ENCODE measurements around the gene BCL2. TPM values are rescaled to one million over a fixed set of nuclear protein-coding genes. Genes with fewer than 3 reads are reported as not detected.

The BCL2 gene
- polyA plus RNA-seq, 6 donors from 2014 or later, result 11.8 to 43.0 (median 30.1) TPM

DNA sequence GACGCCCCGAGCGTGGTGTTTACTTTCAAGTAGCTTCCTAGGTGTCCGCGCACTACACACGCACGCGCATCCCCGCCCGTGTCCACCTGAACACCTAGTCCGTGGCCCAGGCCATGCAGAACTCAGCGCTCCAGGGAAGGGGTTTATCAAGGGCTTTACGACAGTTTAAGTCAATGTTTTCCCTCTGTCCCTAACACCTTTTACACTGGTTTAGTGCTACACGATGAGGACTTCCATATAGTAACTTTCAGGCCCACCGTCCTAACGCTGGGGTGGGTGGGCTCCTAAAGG lies 1.4 kb upstream of the BCL2 start:
- H3K9me3 Mint-ChIP-seq, result no peaks in the 10 kb centered on the region
- no peaks in the 10 kb centered on the region for H3K27me3 Mint-ChIP-seq
- peak overlapping the region; percentile 97 to 99 (median 98) for H3K27ac Mint-ChIP-seq
- peaks cover 0 to 7% of the 10 kb centered on the region in 2 donors for H3K36me3 Mint-ChIP-seq
- peak overlapping the region; percentile 88 to 98 (median 94) for H3K4me3 Mint-ChIP-seq
- ATAC-seq (ENCODE audit: low read depth in 2 of 2) (no peak), DNase-seq (no peak)
- H3K4me1 Mint-ChIP-seq, result peaks cover 40 to 49% (median 44%) of the 10 kb centered on the region in 3 donors

DNA sequence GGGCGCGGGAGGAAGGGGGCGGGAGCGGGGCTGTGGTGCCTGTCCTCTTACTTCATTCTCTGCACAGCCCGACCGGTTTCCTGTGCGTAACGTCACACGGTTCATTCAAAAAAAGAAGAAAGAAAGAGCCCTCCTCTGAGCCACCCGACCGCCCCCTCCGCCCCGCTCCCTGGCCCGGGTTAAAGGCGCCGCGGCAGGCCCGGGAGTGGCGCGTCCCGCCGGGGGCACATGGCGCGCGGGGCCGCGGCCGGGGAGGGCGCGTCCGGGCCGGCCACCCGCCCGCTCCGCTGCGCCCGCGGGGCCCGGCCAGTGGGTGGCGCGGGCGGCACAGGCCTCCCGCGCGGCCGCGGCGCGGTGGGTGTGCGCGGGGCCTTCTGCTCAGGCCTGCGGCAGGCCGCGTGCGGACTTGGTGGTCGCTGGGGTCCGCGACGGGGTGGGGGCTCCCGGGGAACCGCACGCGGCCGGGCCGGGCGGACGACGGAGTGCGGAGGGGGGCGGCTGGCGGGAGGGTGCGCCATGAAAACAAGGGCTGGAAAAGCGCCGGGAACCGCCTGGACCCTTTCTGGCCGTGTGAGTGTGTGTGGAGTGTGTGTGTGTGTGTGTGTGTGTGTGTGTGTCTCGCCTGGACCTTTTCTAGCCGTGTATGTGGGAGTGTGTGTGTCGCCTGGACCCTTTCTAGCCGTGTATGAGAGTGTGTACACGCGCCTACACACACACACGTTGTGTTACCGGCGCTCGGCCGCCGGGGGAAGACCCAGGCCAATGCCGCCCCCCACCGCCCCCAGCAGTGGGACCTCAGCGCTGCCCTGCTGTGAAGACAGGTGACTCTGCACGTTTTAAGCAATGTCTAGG lies 780 bp upstream of the BCL2 start:
- ATAC-seq (ENCODE audit: low read depth in 2 of 2), result peak; percentile 79
- peak; percentile 91 for DNase-seq
- peak overlapping the region; percentile 97 to 99 (median 98) for H3K27ac Mint-ChIP-seq
- no peaks in the 10 kb centered on the region for H3K27me3 Mint-ChIP-seq
- H3K4me3 Mint-ChIP-seq, result peak overlapping the region; percentile 88 to 98 (median 94)
- peaks cover 0 to 7% of the 10 kb centered on the region in 2 donors for H3K36me3 Mint-ChIP-seq
- no peaks in the 10 kb centered on the region for H3K9me3 Mint-ChIP-seq
- peaks cover 46 to 55% (median 50%) of the 10 kb centered on the region in 3 donors for H3K4me1 Mint-ChIP-seq

DNA sequence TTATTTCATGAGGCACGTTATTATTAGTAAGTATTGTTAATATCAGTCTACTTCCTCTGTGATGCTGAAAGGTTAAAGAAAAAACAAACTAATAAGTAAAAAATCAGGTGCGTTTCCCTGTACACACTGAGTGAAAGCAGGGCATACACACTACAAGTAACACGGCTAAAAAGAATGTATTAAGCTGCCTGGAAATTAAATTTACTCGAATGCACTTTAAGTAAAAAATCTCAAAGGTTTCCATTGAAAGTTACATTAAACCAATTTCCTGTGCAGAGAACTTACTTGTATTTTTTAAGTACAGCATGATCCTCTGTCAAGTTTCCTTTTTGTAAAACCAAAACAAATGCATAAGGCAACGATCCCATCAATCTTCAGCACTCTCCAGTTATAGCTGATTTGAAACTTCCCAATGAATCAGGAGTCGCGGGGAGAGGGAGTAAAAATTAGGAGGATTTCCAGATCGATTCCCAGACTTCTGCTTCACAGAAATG lies 633 bp downstream of the BCL2 start:
- Mint-ChIP-seq H3K9me3 (no peaks in the 10 kb centered on the region), H3K4me3 (peak overlapping the region; percentile 94 to 100 (median 99)), H3K27me3 (no peaks in the 10 kb centered on the region), H3K36me3 (peaks cover 0 to 7% of the 10 kb centered on the region in 2 donors), H3K27ac (peak overlapping the region; percentile 97 to 99 (median 98)), H3K4me1 (peaks cover 59 to 69% (median 64%) of the 10 kb centered on the region in 3 donors)
- DNase-seq (no peak), ATAC-seq (ENCODE audit: low read depth in 2 of 2) (no peak)

DNA sequence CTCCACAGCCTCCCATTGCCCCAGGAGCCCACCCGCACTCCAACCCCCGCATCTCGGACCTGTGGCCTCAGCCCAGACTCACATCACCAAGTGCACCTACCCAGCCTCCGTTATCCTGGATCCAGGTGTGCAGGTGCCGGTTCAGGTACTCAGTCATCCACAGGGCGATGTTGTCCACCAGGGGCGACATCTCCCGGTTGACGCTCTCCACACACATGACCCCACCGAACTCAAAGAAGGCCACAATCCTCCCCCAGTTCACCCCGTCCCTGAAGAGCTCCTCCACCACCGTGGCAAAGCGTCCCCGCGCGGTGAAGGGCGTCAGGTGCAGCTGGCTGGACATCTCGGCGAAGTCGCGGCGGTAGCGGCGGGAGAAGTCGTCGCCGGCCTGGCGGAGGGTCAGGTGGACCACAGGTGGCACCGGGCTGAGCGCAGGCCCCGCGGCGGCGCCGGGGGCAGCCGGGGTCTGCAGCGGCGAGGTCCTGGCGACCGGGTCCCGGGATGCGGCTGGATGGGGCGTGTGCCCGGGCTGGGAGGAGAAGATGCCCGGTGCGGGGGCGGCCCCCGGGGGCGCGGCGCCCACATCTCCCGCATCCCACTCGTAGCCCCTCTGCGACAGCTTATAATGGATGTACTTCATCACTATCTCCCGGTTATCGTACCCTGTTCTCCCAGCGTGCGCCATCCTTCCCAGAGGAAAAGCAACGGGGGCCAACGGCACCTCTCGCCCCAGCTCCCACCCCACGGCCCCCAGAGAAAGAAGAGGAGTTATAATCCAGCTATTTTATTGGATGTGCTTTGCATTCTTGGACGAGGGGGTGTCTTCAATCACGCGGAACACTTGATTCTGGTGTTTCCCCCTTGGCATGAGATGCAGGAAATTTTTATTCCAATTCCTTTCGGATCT lies 1.3 kb downstream of the BCL2 start:
- peaks cover 65 to 75% (median 71%) of the 10 kb centered on the region in 3 donors for H3K4me1 Mint-ChIP-seq
- H3K36me3 Mint-ChIP-seq, result peaks cover 0 to 7% of the 10 kb centered on the region in 2 donors
- peak overlapping the region; percentile 97 to 99 (median 98) for H3K27ac Mint-ChIP-seq
- DNase-seq, result peak; percentile 77
- peak; percentile 46 to 48 for ATAC-seq (ENCODE audit: low read depth in 2 of 2)
- H3K9me3 Mint-ChIP-seq, result no peaks in the 10 kb centered on the region
- H3K27me3 Mint-ChIP-seq, result no peaks in the 10 kb centered on the region
- H3K4me3 Mint-ChIP-seq, result peak overlapping the region; percentile 94 to 100 (median 99)

DNA sequence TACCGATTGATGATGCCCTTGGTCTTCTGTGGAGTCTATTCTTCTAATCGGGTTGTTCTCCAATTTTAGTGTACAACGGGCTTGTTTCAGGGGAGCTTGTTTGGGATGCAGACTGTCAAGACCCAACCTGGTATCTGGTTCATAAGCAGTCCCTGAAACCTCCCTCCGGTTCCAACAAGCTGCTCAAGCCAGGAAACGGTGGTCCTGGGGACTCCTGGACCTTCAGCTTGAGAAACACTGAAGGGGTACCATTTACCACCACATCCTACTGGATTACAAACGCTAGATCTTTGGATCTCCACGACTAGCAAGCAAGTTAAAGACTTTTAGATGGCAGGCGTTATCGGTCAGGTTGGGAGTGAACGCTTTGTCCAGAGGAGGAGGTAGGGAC lies 2.0 kb downstream of the BCL2 start:
- ATAC-seq (ENCODE audit: low read depth in 2 of 2) (no peak), DNase-seq (no peak)
- Mint-ChIP-seq H3K4me3 (peak overlapping the region; percentile 94 to 100 (median 98)), H3K4me1 (peaks cover 65 to 75% (median 72%) of the 10 kb centered on the region in 3 donors), H3K36me3 (peaks cover 0 to 7% of the 10 kb centered on the region in 2 donors), H3K27me3 (no peaks in the 10 kb centered on the region), H3K9me3 (no peaks in the 10 kb centered on the region), H3K27ac (peak overlapping the region; percentile 87 to 99 (median 98))

DNA sequence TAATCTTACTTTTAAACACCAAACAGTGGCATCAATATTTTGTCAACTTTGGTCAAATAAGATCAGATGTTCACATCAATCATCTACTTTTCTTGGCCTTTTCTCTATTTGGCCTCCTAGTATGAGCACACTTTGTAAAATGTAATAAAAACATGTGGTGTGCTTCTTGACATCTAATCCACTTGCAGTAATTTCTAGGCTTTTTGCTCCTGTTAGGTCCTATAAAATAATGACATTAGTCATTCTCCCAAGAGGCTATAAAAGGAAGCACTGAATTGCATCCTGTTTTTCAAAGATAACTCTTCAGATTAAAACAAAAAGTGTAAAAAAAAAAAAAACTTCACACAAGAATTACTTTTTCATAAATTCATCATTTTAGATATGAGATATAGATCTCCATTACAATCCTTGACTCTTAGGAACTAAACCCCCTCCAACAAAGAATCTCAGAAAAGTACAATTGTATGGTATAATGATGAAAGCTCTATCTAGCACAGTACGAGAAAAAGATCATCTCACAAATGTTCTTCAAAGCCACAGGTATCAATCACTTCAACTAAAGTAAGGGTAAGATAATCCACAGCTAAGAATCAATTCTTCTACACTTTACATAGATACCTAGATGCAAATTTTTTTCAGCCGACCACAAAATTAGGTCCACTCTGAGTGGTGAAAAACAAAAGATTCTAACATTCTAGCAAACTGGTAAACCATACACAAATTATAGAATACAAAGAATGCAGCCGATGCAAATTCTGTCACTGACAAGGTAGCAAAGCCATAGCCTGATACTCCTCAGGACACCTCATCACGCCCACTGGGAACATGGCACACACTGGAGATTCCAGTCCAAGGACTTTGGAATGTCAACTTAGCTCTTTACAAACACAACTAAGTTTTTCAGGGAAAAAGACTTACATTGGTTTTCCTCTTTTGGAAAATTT lies 2.7 kb downstream of the BCL2 start:
- Mint-ChIP-seq H3K4me3 (peak overlapping the region; percentile 94 to 100 (median 98)), H3K9me3 (no peaks in the 10 kb centered on the region), H3K27me3 (no peaks in the 10 kb centered on the region), H3K4me1 (peaks cover 65 to 76% (median 73%) of the 10 kb centered on the region in 3 donors), H3K27ac (peak overlapping the region; percentile 87 to 99 (median 98)), H3K36me3 (peaks cover 0 to 7% of the 10 kb centered on the region in 2 donors)
- no peak for DNase-seq
- ATAC-seq (ENCODE audit: low read depth in 2 of 2), result no peak

DNA sequence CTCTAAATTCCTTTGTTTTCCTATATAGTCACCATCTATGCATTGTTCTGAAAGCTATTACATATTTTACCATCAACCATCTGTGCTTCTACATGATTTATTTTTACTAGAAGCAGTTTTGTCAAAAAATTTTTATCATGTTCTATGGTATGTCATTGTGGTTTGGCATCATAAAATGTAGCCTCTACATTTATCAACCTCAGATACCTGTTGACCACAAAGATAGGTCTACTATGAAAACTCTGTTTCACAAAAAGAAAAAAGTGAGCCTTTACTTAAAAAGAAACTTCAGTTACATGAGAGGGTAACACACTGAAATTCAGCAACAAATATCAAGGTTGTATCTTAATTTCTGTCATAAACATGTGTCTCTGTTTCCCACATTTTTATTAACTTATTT lies 3.7 kb downstream of the BCL2 start:
- no peak for ATAC-seq (ENCODE audit: low read depth in 2 of 2)
- H3K9me3 Mint-ChIP-seq, result no peaks in the 10 kb centered on the region
- H3K4me3 Mint-ChIP-seq, result peak overlapping the region in 7 of 8 donors; percentile 67 to 100 (median 98)
- DNase-seq, result no peak
- H3K36me3 Mint-ChIP-seq, result peaks cover 0 to 7% of the 10 kb centered on the region in 2 donors
- H3K27me3 Mint-ChIP-seq, result no peaks in the 10 kb centered on the region
- peak overlapping the region in 5 of 6 donors; percentile 7 to 97 (median 56) for H3K27ac Mint-ChIP-seq
- peaks cover 71 to 82% (median 72%) of the 10 kb centered on the region in 3 donors for H3K4me1 Mint-ChIP-seq

DNA sequence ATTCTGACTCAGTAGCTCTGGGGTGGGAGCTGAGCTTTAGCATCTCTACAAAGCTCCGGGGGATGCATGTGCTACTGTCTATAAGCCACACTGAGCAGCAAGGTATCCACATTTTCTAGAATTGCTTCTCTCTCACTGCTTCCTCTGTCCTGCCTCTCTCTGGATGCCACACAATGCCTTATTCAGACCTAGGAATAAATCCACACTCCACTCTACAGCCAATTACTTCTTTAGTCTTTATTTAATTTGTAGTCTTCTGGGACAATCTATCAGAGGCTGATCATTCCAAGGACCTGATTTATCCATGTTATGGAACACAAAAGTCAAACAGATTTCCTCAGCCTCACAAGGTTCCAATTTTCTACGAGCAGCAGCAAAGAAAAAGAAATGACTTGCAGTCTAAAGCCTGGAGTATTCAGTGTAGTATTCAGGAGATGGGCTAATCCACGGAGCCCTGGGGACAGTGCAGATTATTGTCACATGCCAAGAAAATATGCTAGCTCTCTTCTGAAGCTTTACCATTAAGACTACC lies 4.4 kb downstream of the BCL2 start:
- H3K4me1 Mint-ChIP-seq, result peaks cover 74 to 85% (median 76%) of the 10 kb centered on the region in 3 donors
- H3K27ac Mint-ChIP-seq, result peak overlapping the region; percentile 59 to 97 (median 90)
- no peaks in the 10 kb centered on the region for H3K9me3 Mint-ChIP-seq
- peaks cover 4 to 7% of the 10 kb centered on the region in 2 donors for H3K36me3 Mint-ChIP-seq
- ATAC-seq (ENCODE audit: low read depth in 2 of 2), result no peak
- H3K27me3 Mint-ChIP-seq, result no peaks in the 10 kb centered on the region
- DNase-seq, result no peak
- H3K4me3 Mint-ChIP-seq, result peak overlapping the region; percentile 51 to 99 (median 92)

DNA sequence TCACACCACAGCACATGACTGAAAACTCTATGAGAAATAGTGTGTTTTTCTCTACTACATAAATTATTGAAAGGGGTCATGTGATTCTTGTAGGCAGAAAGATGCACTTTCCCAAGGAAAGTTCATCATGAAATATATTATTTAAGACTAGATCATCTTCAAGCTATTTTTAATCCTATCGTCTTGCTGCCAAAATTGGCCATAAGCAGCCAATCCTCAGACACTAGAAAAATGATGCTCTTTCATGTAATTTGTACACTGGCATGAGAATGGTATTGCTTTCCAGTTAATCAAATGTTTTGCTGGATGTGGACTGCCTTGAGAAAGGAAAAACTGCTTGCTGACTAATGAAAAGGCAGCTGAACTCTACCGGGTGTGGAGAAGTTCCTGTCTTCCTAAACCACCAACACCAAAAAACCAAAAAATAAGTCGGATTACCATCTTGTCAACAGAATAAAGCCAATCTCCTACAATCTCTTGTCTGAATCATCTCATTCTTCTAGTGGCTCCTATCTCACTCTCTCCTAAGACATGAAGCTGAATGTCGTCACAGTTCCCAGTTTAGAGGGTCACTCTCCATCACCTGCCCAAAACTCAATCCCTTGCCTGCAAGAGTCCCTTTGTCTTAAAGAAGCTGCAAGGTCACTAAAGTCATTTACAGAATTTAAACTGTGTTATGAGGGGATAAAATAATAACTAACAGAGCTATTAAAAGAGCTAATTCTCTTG lies 5.3 kb downstream of the BCL2 start:
- Mint-ChIP-seq H3K27me3 (no peaks in the 10 kb centered on the region), H3K9me3 (no peaks in the 10 kb centered on the region), H3K36me3 (peaks cover 7% of the 10 kb centered on the region in 2 donors), H3K4me3 (peak overlapping the region; percentile 51 to 99 (median 85)), H3K4me1 (peaks cover 80 to 92% (median 84%) of the 10 kb centered on the region in 3 donors), H3K27ac (peak overlapping the region; percentile 73 to 97 (median 90))
- ATAC-seq (ENCODE audit: low read depth in 2 of 2), result no peak
- DNase-seq, result no peak

DNA sequence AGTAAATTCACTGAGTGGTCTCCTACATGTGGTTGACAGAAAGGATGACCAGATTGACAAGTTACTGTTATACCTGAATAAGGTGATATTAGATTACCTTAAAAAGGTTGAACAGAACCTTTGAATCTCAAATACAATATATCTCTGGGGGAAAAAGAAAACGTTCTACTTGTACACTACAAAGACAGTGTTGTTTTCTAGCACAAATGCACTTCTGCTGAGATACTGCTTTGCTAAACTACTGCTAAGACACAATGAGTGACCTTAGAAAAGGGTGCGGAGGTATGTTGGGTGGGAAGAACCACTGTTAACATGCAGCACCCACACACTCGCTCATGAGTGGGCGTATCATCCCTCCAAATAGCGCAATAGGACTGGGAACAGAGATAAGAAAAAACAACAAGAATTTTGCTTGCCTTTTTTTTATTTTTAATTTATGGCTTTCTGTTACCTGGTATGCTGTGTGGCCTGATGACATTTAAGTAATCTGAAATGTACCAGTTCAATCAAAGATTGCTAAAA lies 6.1 kb downstream of the BCL2 start:
- H3K4me1 Mint-ChIP-seq, result peaks cover 78 to 90% (median 89%) of the 10 kb centered on the region in 3 donors
- H3K4me3 Mint-ChIP-seq, result peak overlapping the region; percentile 59 to 99 (median 90)
- peaks cover 0 to 7% of the 10 kb centered on the region in 2 donors for H3K36me3 Mint-ChIP-seq
- H3K27ac Mint-ChIP-seq, result peak overlapping the region; percentile 28 to 97 (median 90)
- no peaks in the 10 kb centered on the region for H3K27me3 Mint-ChIP-seq
- ATAC-seq (ENCODE audit: low read depth in 2 of 2) (no peak), DNase-seq (no peak)
- no peaks in the 10 kb centered on the region for H3K9me3 Mint-ChIP-seq

DNA sequence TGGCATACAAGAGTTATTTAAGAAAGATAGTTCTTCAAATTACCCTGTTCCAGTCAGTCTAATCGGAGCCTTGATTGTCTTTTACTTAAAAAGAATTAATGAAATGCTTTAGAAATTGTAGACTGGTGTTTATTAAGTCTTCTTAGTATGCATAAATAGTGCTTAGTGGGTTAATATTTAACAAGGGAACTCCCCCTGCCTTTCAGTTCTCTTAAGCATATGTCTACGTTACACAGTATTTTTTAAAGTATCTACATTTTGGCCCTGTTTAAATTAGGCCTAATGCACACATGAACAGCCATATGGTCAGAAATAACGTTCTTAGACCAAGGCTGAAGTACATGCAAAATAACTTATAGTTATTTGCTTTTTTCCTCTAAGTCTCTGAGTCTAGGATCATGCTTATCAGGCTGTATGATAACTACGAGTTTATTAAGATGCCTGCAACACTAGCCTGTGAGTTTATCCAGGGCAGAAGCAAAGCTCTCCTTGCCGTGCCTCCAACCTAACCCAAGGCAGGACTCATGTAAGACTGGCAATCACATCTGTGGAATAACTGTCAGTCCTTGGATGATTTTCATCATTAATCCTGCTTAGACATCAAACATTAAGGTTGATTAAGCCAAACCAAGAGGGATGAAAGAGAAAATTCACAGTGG lies 6.7 kb downstream of the BCL2 start:
- H3K4me3 Mint-ChIP-seq, result peak overlapping the region; percentile 59 to 99 (median 90)
- peak overlapping the region; percentile 86 to 99 (median 96) for H3K27ac Mint-ChIP-seq

More for the DNA sequence above, 6.7 kb downstream of the BCL2 start:
- ATAC-seq (ENCODE audit: low read depth in 2 of 2) (peak; percentile 29), DNase-seq (peak; percentile 29)
- no peaks in the 10 kb centered on the region for H3K9me3 Mint-ChIP-seq
- peaks cover 0 to 7% of the 10 kb centered on the region in 2 donors for H3K36me3 Mint-ChIP-seq
- H3K4me1 Mint-ChIP-seq, result peaks cover 77 to 94% (median 89%) of the 10 kb centered on the region in 3 donors
- no peaks in the 10 kb centered on the region for H3K27me3 Mint-ChIP-seq

All from naive B cell (primary cell).